Measurements from ENCODE around the gene TANK.
"Not testable (repeated sequence)": the region's sequence is repeated elsewhere in the genome, so short reads cannot be mapped to it uniquely, and the experiment has no call there.

Gene TANK

DNA sequence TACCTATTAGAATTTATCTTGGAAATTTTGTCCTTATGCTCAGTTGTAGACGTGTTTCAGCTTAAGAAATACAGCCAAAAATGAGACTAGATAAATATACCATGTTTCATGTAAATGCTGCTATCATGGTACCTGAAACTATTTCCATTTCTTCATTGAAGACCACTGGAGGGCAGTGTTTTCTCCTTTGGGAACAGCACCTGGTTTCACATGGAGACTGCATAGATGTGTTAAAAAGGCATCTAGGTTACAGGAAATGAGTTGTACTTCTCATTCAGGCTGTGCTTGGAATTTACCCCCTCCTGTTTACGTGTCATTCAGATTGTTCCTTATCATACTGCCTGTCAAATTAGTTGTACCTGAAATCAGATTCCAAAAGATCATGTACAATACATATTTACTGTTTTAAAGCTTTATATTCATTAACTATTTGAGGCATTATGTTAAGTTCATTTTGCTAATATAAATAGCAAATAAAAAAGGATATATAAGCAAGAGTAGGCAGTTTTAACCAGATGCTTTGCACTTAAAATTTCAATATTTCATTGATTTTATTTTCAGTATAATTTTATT is 90.7 kb downstream of the TANK start:
- peak; percentile 67 for TF ChIP-seq CTCF (IDR thresholded peaks at IDR 0.05; ENCODE audit: low read depth, low read length, missing control alignments)
- no peak overlapping the region for H3K4me3 ChIP-seq (ENCODE audit: low read depth, low read length)
- DNase-seq (ENCODE audit: low read depth): peak; percentile 32
- in situ Hi-C loops (cut with HindIII; ENCODE audit: low sequenced_read_pairs): no loop called here

DNA sequence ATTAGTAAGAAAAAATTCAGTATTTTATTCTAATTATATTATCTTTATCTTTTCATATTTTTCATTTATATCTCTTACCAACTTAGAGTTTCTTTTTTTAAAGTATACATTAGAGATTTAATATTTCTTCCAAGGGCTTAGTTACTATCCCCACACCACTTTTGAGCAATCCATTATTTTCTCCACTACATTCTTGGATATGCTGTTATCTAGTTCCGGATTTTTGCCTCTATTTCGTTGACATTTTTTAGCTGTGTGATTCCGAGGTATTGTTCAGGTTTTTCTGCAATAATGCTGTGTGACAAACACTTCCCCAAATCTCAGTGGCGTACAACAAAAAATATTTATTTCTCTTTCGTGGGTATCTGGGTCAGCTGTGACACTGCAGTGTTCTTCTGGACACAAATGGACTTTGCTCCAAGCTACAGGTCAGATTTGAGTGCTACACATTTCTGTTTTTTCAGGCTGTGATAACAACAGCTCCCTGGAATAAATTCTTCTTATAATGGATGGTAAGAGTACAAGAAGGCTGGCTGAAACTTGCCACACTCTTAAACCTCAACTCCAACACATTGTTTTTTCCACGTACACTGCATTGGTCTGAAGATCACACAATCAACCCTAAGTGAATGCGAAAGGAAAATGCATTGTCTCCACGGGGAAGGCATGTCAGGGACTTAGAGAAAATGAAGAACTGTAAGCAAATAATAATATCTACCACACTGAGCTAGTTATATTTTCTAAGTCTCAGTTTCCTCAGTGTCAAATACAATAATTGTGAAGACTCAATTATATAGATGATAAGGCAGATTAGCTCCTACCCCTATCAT is 97.1 kb downstream of the TANK start:
- no peak for TF ChIP-seq CTCF (IDR thresholded peaks at IDR 0.05; ENCODE audit: low read depth, low read length, missing control alignments)
- in situ Hi-C loops (cut with HindIII; ENCODE audit: low sequenced_read_pairs): no loop called here

DNA sequence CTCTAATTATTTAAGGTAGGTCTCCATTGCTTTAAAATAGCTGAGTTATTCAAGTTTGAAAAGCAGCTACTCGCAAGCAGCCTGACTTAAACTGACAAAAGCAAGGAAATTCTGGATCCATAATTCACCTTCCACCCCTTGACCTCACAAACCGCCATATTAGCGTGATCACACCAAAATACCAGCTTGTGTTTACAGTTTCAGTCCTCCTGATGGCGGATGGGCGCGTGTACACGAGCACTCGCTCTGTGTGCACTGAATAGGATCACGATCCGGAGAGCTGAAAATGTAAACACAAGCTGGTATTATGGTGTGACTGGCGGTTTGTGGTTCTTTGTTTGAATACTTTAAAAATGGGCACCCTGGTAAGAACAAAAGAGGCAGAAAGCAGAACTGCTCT is 105.6 kb downstream of the TANK start:
- no peak for TF ChIP-seq CTCF (IDR thresholded peaks at IDR 0.05; ENCODE audit: low read depth, low read length, missing control alignments)
- no peak overlapping the region for H3K4me3 ChIP-seq (ENCODE audit: low read depth, low read length)
- no peak for DNase-seq (ENCODE audit: low read depth)
- in situ Hi-C loops (cut with HindIII; ENCODE audit: low sequenced_read_pairs): no loop called here

More for the DNA sequence above, 97.1 kb downstream of the TANK start:
- no peak overlapping the region for H3K4me3 ChIP-seq (ENCODE audit: low read depth, low read length)
- DNase-seq (ENCODE audit: low read depth): no peak

GRCh38 chr2:161269111-161269510 is 108.9 kb downstream of the TANK start:
- in situ Hi-C loops (cut with HindIII; ENCODE audit: low sequenced_read_pairs): no loop called here
- no peak overlapping the region for H3K4me3 ChIP-seq (ENCODE audit: low read depth, low read length)
- DNase-seq (ENCODE audit: low read depth): no peak
- no peak for TF ChIP-seq CTCF (IDR thresholded peaks at IDR 0.05; ENCODE audit: low read depth, low read length, missing control alignments)

DNA sequence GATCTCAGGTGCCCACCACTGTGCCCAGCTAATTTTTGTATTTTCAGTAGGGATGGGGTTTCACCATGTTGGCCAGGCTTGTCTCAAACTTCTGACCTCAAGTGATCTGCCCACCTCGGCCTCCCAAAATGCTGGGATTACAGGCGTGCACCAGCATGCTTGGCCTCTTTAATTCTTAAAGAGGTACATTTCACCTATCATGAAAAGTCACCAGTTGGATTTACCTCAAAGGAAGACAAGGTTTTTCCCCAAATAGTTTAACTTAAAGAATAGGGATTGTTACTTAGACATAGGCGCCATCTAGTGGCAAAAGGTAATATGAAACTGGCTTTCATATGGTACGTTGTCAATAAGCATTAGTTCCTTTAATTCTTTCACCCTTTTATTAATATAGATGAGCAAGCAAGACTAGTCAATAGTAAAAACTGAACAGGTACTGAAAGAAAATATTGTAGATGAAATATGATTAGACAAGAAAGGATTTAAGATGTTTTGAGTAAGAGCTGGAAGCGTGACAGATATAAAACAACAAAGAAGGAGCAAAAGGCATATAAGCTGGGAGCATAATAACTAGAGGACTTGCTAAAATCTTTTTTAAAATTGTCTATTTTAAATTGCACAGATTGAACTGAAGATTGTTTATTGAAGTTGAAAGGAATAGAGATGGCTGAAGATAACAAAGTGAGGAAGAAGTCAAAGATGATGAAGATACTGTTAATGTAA is 113.0 kb downstream of the TANK start:
- no peak overlapping the region for H3K4me3 ChIP-seq (ENCODE audit: low read depth, low read length)
- TF ChIP-seq CTCF (IDR thresholded peaks at IDR 0.05; ENCODE audit: low read depth, low read length, missing control alignments): peak; percentile 39
- peak; percentile 59 for DNase-seq (ENCODE audit: low read depth)
- in situ Hi-C loops (cut with HindIII; ENCODE audit: low sequenced_read_pairs): no loop called here

GRCh38 chr2:161278564-161279229 is 118.5 kb downstream of the TANK start:
- DNase-seq (ENCODE audit: low read depth); H3K4me3 ChIP-seq (ENCODE audit: low read depth, low read length); in situ Hi-C loops (cut with HindIII; ENCODE audit: low sequenced_read_pairs): not testable (repeated sequence)

DNA sequence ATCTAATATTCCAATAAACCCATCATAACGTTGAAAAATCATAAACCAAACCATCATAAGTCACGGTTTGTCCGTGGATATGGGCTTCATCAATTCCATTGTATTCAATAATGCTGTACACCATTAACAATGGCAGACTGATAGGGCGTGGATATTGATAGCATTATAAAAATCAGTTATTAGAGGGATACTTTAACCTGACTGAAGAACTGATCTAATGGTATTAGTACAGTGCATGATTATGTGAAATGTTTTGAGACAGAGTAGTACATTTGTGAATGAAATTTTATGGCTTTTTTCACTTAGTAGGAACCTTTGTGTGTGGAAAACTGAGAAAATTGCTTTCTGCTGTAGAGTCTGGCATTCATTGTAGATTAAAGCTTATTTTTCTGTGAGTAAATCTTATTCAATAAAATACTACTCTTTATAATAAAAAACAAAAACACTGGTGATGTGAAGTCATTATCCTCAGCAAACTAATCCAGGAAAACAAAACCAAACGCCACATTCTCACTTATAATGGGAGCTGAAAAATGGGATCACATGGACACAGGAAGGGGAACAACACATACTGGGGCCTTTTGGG is 119.1 kb downstream of the TANK start:
- in situ Hi-C loops (cut with HindIII; ENCODE audit: low sequenced_read_pairs); DNase-seq (ENCODE audit: low read depth); H3K4me3 ChIP-seq (ENCODE audit: low read depth, low read length): not testable (repeated sequence)

Measured in astrocyte of the cerebellum (primary cell).